Caki2 (cell line): ENCODE measurements around the gene LDLR. TPM values are rescaled to one million over a fixed set of nuclear protein-coding genes. Genes with fewer than 3 reads are reported as not detected.
"Not testable (repeated sequence)": the region's sequence is repeated elsewhere in the genome, so short reads cannot be mapped to it uniquely, and the experiment has no call there.

Source experiments
- DNase-seq: peaks from one replicate; pipeline ENCODE4 v3.0.0-alpha.2; 2015; ENCODE audit warnings: low read depth
- in situ Hi-C: cut with HindIII; loops from 2 replicates; pipeline ENCODE4 v1.10.0; 2016; ENCODE audit warnings: low sequenced_read_pairs, low pct_unique_long_range_greater_than_20kb, mixed read lengths
- total RNA-seq: library from RNA; depleted of rRNA; stranded (reverse); fragments of >200 nt; shearing (Covaris generic); gene quantifications from 2 replicates; pipeline ENCODE4 v1.2.3, GENCODE V29; 2014; ENCODE audit warnings: low replicate concordance

Gene LDLR
- total RNA-seq, 1 experiment from 2014 or later = 54.3 TPM

DNA sequence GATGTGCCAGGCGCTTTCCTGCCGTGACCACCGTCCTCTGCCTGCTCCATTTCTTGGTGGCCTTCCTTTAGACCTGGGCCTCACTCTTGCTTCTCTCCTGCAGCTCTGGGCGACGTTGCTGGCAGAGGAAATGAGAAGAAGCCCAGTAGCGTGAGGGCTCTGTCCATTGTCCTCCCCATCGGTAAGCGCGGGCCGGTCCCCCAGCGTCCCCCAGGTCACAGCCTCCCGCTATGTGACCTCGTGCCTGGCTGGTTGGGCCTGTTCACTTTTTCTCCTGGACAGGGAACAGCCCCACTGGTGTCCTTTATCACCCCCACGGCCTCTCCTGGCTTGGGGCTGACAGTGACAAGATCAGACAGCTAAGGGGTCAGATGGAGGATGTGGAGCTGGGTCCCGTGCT lies 38.6 kb downstream of the LDLR start:
- DNase-seq = no peak
- in situ Hi-C loops = no loop called here

DNA sequence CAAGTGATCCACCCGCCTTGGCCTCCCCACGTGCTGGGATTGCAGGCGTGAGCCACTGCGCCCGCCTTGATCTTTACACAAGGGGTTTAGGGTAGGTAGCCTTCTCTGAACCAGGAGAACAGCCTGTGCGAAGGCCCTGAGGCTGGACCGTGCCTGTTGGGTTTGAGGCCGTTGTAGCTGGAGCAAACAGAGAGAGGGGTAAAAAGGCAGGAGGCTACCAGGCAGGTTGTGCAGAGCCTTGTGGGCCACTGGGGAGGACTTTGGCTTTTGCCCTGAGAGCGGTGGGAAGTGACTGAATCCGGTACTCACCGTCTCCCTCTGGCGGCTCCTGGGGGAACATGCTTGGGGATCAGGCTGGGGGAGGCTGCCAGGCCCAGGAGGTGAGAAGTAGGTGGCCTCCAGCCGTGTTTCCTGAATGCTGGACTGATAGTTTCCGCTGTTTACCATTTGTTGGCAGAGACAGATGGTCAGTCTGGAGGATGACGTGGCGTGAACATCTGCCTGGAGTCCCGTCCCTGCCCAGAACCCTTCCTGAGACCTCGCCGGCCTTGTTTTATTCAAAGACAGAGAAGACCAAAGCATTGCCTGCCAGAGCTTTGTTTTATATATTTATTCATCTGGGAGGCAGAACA lies 41.7 kb downstream of the LDLR start:
- in situ Hi-C loops = no loop called here
- DNase-seq = peak; percentile 67

DNA sequence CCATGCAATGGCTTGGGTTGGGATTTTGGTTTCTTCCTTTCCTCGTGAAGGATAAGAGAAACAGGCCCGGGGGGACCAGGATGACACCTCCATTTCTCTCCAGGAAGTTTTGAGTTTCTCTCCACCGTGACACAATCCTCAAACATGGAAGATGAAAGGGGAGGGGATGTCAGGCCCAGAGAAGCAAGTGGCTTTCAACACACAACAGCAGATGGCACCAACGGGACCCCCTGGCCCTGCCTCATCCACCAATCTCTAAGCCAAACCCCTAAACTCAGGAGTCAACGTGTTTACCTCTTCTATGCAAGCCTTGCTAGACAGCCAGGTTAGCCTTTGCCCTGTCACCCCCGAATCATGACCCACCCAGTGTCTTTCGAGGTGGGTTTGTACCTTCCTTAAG lies 42.2 kb downstream of the LDLR start:
- DNase-seq = no peak
- in situ Hi-C loops = no loop called here

DNA sequence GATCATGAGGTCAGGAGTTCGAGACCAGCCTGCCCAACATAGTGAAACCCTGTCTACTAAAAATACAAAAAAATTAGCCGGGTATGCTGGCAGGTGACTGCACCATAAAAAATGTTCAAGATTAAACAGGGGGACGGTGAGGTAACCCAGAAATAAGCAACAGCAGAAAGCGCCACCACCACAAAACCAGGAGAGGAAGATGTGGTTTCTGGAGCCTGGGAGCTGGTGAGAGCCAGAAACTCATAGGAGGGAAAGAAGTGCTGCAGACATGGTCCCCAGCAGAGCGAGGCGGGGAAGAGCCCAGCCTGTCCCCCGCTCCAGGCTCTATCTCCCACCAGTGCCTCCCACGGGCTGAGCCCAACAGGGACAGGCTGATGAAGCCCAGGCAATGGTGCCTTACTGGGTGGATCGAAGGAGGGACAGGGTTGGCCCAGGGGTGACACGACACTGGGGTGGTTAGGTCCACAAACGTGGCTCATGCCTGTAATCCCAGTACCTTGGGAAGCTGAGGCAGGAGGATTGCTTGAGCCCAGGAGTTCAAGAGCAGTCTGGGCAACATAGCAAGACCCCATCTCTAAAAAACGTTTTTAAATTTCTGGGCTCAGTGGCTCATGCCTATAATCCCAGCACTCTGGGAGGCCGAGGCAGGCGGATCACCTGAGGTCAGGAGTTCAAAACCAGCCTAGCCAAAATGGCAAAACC lies 47.3 kb downstream of the LDLR start:
- in situ Hi-C loops = no loop called here
- no peak for DNase-seq

DNA sequence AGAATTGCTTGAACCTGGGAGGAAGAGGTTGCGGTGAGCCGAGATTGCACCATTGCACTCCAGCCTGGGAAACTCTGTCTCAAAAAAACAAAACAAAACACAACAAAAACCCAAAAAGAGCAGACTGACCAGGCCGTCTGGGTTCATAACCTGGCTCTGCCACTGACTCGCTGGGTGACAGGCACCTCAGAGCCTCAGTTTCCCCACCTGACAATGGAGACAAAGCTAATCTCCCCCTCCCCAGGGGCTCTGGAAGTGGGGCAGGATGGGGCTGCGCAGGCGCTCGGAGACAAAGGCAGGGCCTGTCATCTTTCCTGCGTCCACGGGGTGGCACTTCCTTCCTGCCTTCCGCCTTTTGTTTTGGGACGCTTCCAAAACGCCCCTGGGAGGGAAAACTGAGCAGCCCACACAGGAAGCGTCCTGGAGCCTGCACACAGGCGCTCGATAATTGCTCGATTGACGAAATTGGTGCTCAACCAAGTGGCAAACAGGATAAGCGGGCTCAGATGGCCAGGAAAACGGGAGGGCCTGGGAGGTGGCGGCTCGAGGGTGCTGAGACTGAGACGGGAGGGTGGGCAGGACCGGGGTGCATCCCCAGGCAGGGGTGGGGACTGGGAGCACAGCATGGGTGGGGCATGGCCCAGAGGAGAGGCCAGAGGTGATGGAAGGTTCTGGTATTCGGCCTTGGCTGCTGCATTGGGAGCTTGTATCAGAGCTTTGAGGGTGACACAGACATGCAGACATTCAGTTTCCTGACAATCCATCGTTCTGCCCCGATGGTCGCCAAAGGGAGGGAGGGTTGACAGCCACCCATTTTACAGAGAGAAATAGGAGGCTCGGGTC lies 48.5 kb downstream of the LDLR start:
- peak; percentile 75 for DNase-seq
- in situ Hi-C loops = no loop called here

DNA sequence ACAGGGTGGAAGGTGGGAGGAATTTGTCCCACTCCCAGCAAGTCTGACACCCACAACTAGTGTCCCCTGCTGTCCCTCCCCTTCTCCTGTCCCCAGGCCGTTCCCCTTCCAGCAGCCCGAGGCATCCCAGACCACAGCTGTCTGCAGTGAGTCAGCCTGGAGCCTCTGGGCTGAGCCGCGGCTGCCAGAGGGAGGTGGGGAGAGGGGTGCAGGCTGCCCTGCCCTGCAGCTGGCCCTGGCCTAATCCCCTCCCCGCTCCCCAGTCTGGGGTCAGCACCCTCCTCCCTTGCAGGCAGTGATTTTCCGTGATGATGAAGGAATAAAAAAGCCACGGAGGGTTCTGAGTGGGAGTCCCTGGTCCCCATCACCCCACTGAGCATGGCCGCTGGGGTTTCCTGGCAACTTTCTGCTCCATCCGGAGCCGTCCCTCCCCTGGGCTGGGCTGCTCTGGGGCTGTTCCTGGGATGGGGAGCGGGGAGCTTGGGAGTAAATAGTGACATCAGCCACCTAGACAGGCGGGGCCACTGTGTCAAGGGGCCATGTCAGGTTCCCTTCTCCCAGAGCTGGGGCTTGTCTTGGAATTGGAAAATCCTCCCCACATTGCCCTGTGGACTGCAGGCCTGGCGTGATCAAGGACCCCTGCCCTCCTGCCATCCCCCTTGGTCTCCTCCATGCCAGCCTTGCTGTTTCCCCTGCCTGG lies 49.5 kb downstream of the LDLR start:
- DNase-seq = peak; percentile 90
- in situ Hi-C loops = no loop called here

DNA sequence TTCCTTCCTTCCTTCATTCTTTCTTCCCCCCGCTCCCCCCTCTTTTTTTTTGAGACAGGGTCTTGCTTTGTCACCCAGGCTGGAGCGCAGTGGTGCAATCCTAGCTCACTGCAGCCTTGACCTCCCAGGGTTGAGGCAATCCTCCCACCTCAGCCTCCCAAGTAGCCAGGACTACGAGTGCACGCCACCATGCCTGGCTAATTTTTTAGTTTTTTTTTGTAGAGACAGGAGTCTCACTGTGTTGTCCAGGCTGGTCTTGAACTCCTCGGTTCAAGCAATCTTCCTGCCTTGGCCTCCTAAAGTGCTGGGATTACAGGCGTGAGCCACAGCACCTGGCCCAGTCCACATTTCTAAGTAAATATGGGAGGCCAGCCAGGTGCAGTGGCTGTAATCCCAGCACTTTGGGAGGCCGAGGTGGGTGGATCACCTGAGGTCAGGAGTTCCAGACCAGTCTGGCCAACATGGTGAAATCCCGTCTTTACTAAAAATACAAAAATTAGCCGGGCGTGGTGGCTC lies 50.8 kb downstream of the LDLR start:
- DNase-seq, in situ Hi-C loops: not testable (repeated sequence)

DNA sequence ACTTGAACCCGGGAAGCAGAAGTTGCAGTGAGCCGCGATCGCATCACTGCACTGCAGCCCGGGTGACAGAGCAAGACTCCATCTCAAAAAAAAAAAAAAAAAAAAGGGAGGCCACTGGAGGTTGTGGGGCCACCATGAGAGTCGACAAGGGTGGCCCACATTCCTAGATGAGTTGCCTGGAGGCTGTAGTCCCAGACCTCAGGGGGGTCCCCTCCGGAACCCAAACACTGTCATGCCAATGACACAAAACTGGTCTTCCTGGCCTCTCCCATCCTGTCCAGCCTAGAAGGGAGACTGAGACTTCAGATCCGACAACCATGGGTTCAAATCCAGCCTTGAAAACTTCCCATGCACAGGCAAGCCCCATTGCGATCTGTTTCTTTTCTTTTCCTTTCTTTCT lies 51.6 kb downstream of the LDLR start:
- DNase-seq = no peak
- in situ Hi-C loops = no loop called here

DNA sequence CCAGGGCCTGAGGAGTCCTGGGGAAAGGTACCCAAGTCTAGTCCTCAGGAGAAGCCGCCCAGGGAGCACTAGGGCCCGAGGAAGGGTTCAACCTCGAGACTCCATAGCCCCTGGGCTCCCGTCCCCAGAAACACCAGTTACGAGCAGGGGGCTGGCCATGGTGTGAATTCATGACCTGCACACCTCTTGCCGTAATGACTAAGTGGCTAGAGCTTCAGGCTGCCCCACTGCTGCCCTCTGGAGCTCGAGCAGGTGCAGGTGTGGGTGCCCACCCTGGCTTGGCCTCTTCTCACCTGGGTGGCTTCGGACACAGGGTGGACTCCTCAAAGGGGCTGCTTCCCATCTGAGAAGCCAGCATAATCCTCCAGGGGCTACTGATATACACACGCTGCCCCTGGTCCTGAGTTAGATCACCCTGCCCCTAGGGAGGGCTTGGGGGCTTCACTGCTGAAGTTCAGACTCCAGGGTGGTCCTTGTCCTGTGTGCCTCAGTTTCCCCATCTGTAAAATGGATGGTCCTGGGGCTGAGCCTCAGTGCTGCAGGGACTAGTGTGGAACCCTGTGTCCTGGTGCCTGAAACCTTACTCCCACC lies 52.8 kb downstream of the LDLR start:
- no peak for DNase-seq
- in situ Hi-C loops = no loop called here

DNA sequence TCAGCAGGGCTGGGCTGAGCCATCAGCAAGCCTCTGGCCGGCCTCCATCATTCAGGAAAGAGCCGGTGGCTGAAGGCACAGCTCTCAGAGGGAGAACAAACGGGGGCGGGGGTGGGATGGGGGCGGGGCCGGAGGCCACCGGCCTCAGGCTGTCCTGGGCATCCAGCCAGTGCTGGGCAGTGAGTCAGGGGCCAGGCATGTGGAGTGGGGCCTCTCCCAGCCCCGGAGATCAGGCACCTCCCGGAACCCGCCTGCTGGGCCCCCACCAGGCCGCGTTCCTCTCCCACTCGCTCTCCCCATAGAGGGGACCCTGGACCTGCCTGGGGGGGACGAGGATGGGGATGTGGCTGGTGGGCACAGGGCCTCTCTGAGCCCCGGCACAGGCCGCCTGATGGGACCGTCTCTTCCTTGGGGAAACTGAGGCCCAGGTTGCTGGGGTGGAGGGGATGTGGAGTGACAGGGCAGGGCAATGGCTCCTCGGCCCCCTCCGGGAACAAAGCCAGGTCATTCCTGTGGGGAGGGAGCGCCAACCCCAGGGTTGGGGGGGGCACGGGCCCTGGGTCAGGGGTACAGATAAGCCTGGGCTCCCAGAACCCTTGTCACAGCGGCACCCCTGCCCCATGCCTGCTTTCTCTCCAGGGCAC lies 53.4 kb downstream of the LDLR start:
- in situ Hi-C loops = no loop called here
- peak; percentile 88 for DNase-seq

DNA sequence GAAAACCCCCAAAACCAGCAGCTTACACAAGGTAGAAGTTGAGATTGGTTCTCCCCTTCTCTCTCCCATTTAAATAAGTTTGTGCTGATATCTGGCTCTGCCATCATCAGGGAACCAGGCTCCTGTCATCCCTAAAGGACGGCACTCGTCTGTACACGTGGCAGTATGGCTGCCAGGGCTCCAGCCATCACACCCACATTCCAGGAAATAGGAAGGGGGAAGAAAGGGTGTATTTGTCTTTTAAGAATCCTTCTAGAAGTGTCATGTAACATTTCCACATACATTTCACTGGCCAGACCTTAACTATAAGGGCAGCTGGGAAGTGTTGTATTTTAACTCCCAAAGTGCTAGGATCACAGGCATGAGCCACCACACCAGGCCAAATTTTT lies 56.3 kb downstream of the LDLR start:
- no peak for DNase-seq
- in situ Hi-C loops = no loop called here

DNA sequence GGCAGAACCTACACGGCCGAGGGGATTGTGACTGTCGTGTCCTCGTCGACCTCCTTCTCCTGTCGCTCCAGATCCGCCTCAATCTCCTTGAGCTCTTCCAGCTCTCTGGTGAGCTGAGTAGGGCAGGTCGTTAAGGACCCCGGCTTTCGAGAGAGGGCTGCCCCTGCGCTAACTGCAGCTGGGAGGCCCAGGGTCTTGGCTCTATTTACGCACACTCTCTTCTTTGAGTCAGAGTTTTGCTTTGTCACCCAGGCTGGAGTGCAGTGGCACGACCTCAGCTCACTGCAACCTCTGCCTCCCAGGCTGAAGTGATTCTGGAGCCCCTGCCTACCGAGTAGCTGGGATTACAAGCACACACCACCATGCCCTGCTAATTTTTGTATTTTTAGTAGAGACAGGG lies 58.7 kb downstream of the LDLR start:
- in situ Hi-C loops = no loop called here

DNA sequence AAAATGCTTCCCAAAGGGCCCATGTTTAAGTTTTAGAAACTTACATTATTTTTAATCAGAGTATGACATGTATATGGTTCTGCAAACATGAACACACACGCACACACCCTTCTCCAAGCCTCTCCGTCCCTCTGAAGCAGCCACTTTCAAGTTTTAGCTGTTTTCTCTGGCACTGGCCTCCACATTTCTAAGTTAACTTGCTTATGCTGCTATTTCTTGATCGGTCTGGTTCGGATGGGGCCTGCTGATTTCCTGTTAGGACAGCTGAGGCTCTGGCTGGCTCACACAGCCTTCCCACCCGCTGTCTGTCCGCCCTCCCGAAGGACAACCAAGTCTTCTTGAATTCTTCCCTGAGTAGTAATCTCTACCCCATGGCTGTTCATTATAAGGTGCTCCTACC lies 61.9 kb downstream of the LDLR start:
- DNase-seq = no peak
- in situ Hi-C loops = no loop called here

More for the DNA sequence above, 58.7 kb downstream of the LDLR start:
- no peak for DNase-seq

DNA sequence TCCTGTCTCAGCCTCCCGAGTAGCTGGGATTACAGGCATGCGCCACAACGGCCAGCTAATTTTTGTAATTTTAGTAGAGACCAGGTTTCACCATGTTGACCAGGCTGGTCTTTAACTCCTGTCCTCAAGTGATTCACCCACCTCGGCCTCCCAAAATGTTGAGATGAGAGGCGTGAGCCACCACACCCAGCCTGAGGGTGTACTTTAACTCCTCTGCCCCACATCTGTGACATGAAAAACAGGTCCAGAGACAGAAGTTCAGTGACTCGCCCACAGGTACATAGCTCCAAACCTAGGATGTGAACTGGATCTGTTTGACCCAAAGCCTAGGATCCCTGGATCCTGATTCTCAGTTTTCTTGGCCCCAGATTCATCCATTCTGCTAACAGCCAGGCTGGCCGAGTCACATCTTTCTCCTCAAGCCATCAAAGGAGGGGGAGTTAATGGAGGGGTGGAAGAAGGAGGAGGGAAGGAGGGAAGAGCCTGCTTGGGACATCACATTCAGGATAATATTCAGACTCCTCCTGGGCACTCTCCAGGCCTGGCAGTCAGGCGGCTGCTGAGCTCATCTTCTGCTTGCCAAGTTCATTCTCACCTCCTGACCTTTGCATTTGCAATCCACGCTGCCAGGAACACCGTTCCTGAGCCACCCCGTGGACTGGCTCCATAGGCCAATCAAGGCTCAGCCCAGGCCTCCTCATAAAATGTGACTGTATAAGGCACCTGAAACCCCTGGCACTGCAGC lies 63.2 kb downstream of the LDLR start:
- in situ Hi-C loops = no loop called here
- peak; percentile 92 for DNase-seq

DNA sequence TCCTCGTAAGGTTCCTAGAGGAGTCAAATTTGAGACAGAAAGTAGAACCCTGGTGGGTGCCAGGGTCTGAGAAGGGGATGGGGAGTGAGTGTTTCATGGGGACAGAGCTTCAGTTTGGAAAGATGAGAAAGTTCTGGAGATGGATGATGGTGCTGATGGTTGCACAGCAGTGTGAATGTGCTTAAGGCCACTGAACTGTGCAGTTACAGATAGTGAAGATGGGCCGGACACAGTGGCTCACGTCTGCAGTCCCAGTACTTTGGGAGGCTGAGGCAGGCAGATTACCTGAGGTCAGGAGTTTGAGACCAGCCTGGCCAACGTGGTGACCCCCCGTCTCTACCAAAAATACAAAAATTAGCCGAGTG lies 65.4 kb downstream of the LDLR start:
- DNase-seq = no peak
- in situ Hi-C loops = no loop called here

DNA sequence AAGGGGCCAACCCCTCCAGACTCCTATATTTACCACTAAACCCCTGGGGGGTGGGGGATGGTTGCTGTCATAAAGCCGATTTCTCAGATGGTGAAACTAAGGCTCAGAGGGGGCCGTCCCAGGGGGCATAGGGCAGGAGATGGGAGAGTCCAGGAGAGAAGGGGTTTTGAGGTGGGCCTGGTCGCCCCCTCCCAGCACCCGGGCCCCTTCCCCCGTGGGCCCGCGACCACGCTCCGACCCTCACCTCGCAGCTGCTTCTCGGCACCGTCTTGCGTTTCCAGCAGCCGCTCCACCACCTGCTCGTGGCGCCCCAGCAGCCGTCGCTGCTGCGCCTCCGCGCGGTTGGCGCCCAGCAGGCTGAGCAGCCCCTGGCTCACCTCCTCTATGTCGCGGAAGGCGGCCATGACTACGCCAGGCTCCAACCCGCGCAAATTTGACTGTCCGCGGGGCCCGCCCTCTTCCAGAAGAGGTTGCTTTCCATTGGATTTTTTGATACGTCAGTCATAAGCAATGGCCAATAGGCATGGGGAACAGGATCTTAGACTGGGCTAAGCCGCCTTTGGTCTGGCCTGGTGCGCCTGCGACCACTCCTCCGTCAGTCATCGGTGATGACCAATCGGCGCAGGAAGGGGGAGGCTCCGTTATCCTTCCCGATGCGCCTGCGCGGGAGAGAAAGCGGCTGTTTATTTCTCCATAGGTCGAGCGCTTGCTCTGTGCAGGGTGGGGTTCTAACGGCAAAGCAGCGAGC lies 66.3 kb downstream of the LDLR start, which contains the start of gene SPC24:
SPC24 (minus strand) TSS at position 410 of the 748 bp plus-strand sequence; CDS start at position 404, 6 bp downstream.
- in situ Hi-C loops = no loop called here
- peak; percentile 99 for DNase-seq
